Measurements from ENCODE around the gene TC2N. TPM values are rescaled to one million over a fixed set of nuclear protein-coding genes. Genes with fewer than 3 reads are reported as not detected.

The TC2N gene
- total RNA-seq, 1 donor from 2014 or later, result 1.2 TPM

- no peaks in the 10 kb centered on the region for H3K27me3 Mint-ChIP-seq (ENCODE audit: low read depth, unreplicated experiment)
Measured at GRCh38 chr14:91755570-91756295, 111.6 kb downstream of the TC2N start.

DNA sequence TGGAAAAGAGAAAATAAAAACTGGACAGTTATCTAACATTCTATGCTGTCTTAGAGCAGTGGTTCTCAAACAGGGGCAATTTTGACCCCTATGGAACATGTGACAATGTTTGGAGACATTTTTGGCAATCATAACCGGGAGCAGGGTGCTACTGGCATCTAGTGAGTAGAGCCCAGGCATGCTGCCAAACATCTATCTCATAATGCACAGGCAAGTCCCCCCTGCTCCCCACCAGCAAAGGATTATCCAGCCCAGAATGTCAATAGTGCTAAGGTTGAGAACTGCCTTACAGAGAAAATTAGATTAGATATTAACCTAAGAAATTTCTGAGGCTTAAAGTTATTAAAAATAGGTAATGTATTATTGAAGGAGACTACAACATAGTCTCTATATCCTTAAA lies 112.5 kb downstream of the TC2N start:
- Mint-ChIP-seq H3K27me3 (ENCODE audit: low read depth, unreplicated experiment) (no peaks in the 10 kb centered on the region), H3K4me1 (ENCODE audit: low read depth, unreplicated experiment) (peaks cover 9% of the 10 kb centered on the region), H3K36me3 (ENCODE audit: low read depth, unreplicated experiment) (no peaks in the 10 kb centered on the region), H3K27ac (ENCODE audit: unreplicated experiment) (no peak overlapping the region), H3K9me3 (ENCODE audit: unreplicated experiment) (peaks cover 4% of the 10 kb centered on the region), H3K4me3 (ENCODE audit: unreplicated experiment) (no peak overlapping the region)
- DNase-seq (ENCODE audit: low read depth) (no peak), FAIRE-seq (no peak)
- no peaks in the 10 kb centered on the region for H3K36me3 ChIP-seq (ENCODE audit: insufficient read depth, low read length)
- H3K9me3 ChIP-seq (ENCODE audit: insufficient read depth, low read depth, low read length), result no peaks in the 10 kb centered on the region
- H3K4me1 ChIP-seq (ENCODE audit: insufficient read depth, low read length), result no peaks in the 10 kb centered on the region
- H3K9ac ChIP-seq (ENCODE audit: low read length), result no peak overlapping the region
- no peak overlapping the region for H3K4me2 ChIP-seq (ENCODE audit: low read length)
- no peaks in the 10 kb centered on the region for H3K27me3 ChIP-seq (ENCODE audit: insufficient read depth, low read length)
- no peak overlapping the region for H3K27ac ChIP-seq (ENCODE audit: low read depth, low read length)
- TF ChIP-seq, protein P1, sequence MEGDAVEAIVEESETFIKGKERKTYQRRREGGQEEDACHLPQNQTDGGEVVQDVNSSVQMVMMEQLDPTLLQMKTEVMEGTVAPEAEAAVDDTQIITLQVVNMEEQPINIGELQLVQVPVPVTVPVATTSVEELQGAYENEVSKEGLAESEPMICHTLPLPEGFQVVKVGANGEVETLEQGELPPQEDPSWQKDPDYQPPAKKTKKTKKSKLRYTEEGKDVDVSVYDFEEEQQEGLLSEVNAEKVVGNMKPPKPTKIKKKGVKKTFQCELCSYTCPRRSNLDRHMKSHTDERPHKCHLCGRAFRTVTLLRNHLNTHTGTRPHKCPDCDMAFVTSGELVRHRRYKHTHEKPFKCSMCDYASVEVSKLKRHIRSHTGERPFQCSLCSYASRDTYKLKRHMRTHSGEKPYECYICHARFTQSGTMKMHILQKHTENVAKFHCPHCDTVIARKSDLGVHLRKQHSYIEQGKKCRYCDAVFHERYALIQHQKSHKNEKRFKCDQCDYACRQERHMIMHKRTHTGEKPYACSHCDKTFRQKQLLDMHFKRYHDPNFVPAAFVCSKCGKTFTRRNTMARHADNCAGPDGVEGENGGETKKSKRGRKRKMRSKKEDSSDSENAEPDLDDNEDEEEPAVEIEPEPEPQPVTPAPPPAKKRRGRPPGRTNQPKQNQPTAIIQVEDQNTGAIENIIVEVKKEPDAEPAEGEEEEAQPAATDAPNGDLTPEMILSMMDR (IDR thresholded peaks at IDR 0.05; ENCODE audit: insufficient read depth, low read depth, low read length), result no peak
- no peak for TF ChIP-seq EZH2 (IDR thresholded peaks at IDR 0.05; ENCODE audit: insufficient read depth, low read length)
- H3K4me3 ChIP-seq (ENCODE audit: insufficient read depth, low read depth, low read length), result no peak overlapping the region
- H3K79me2 ChIP-seq (ENCODE audit: insufficient read depth, low read length), result no peaks in the 10 kb centered on the region
- H4K20me1 ChIP-seq (ENCODE audit: insufficient read depth, low read length), result no peaks in the 10 kb centered on the region
- H2AFZ ChIP-seq (ENCODE audit: low read depth, low read length), result no peak overlapping the region

More at GRCh38 chr14:91755570-91756295, 111.6 kb downstream of the TC2N start:
- H3K27ac Mint-ChIP-seq (ENCODE audit: unreplicated experiment), result no peak overlapping the region
- DNase-seq (ENCODE audit: low read depth) (peak; percentile 12), FAIRE-seq (no peak)
- H3K36me3 ChIP-seq (ENCODE audit: insufficient read depth, low read length), result no peaks in the 10 kb centered on the region
- no peak overlapping the region for H3K4me3 Mint-ChIP-seq (ENCODE audit: unreplicated experiment)
- no peaks in the 10 kb centered on the region for H3K4me1 ChIP-seq (ENCODE audit: insufficient read depth, low read length)
- H3K9me3 ChIP-seq (ENCODE audit: insufficient read depth, low read depth, low read length), result peaks cover 7% of the 10 kb centered on the region
- H3K36me3 Mint-ChIP-seq (ENCODE audit: low read depth, unreplicated experiment), result no peaks in the 10 kb centered on the region
- no peak overlapping the region for H3K27ac ChIP-seq (ENCODE audit: low read depth, low read length)
- no peak overlapping the region for H3K4me2 ChIP-seq (ENCODE audit: low read length)
- H3K9me3 Mint-ChIP-seq (ENCODE audit: unreplicated experiment), result peaks cover 8% of the 10 kb centered on the region
- no peak overlapping the region for H3K9ac ChIP-seq (ENCODE audit: low read length)
- H3K4me1 Mint-ChIP-seq (ENCODE audit: low read depth, unreplicated experiment), result peaks cover 9% of the 10 kb centered on the region
- no peaks in the 10 kb centered on the region for H3K79me2 ChIP-seq (ENCODE audit: insufficient read depth, low read length)
- H3K27me3 ChIP-seq (ENCODE audit: insufficient read depth, low read length), result no peaks in the 10 kb centered on the region
- no peak overlapping the region for H2AFZ ChIP-seq (ENCODE audit: low read depth, low read length)
- H3K4me3 ChIP-seq (ENCODE audit: insufficient read depth, low read depth, low read length), result no peak overlapping the region
- no peaks in the 10 kb centered on the region for H4K20me1 ChIP-seq (ENCODE audit: insufficient read depth, low read length)
- TF ChIP-seq EZH2 (IDR thresholded peaks at IDR 0.05; ENCODE audit: insufficient read depth, low read length), result no peak
- TF ChIP-seq, protein P1 (IDR thresholded peaks at IDR 0.05; ENCODE audit: insufficient read depth, low read depth, low read length), result no peak

GRCh38 chr14:91754185-91754584 lies 113.2 kb downstream of the TC2N start:
- Histone ChIP-seq H3K4me2 (ENCODE audit: low read length) (no peak overlapping the region), H2AFZ (ENCODE audit: low read depth, low read length) (no peak overlapping the region), H3K9me3 (ENCODE audit: insufficient read depth, low read depth, low read length) (no peaks in the 10 kb centered on the region), H3K27me3 (ENCODE audit: insufficient read depth, low read length) (no peaks in the 10 kb centered on the region), H4K20me1 (ENCODE audit: insufficient read depth, low read length) (no peaks in the 10 kb centered on the region), H3K4me3 (ENCODE audit: insufficient read depth, low read depth, low read length) (no peak overlapping the region), H3K27ac (ENCODE audit: low read depth, low read length) (no peak overlapping the region), H3K36me3 (ENCODE audit: insufficient read depth, low read length) (no peaks in the 10 kb centered on the region), H3K9ac (ENCODE audit: low read length) (no peak overlapping the region), H3K4me1 (ENCODE audit: insufficient read depth, low read length) (no peaks in the 10 kb centered on the region), H3K79me2 (ENCODE audit: insufficient read depth, low read length) (no peaks in the 10 kb centered on the region)
- H3K9me3 Mint-ChIP-seq (ENCODE audit: unreplicated experiment), result no peaks in the 10 kb centered on the region
- TF ChIP-seq, protein P1 (IDR thresholded peaks at IDR 0.05; ENCODE audit: insufficient read depth, low read depth, low read length), result no peak
- TF ChIP-seq EZH2 (IDR thresholded peaks at IDR 0.05; ENCODE audit: insufficient read depth, low read length), result no peak
- no peak for FAIRE-seq
- H3K27me3 Mint-ChIP-seq (ENCODE audit: low read depth, unreplicated experiment), result no peaks in the 10 kb centered on the region
- H3K4me3 Mint-ChIP-seq (ENCODE audit: unreplicated experiment), result no peak overlapping the region
- no peak for DNase-seq (ENCODE audit: low read depth)
- no peaks in the 10 kb centered on the region for H3K36me3 Mint-ChIP-seq (ENCODE audit: low read depth, unreplicated experiment)
- peaks cover 9% of the 10 kb centered on the region for H3K4me1 Mint-ChIP-seq (ENCODE audit: low read depth, unreplicated experiment)
- no peak overlapping the region for H3K27ac Mint-ChIP-seq (ENCODE audit: unreplicated experiment)

Measured in astrocyte (in vitro differentiated cells and primary cell).